ENCODE measurements around the gene SEMA6A. TPM values are rescaled to one million over a fixed set of nuclear protein-coding genes. Genes with fewer than 3 reads are reported as not detected.

SEMA6A gene
- total RNA-seq, 2 experiments from 2014 or later = not detected

GRCh38 chr5:116544531-116545241 lies 29.9 kb downstream of the SEMA6A start:
- CTCF ChIA-PET = no interaction called here

GRCh38 chr5:116543501-116543900 lies 31.1 kb downstream of the SEMA6A start:
- H3K9me3 Mint-ChIP-seq = peaks cover 10% of the 10 kb centered on the region

More at GRCh38 chr5:116544531-116545241, 29.9 kb downstream of the SEMA6A start:
- Mint-ChIP-seq H3K9me3 (peaks cover 10% of the 10 kb centered on the region), H3K36me3 (ENCODE audit: low read depth) (no peaks in the 10 kb centered on the region), H3K27ac (no peak overlapping the region), H3K27me3 (peaks cover 2% of the 10 kb centered on the region), H3K4me3 (no peak overlapping the region), H3K4me1 (ENCODE audit: low read depth) (no peaks in the 10 kb centered on the region)
- no peak for ATAC-seq
- POLR2A ChIA-PET = no interaction called here
- DNase-seq = no peak
- no peak for TF ChIP-seq CTCF (IDR thresholded peaks at IDR 0.05)
- intact Hi-C loops (cut with micrococcal nuclease) = no loop called here

GRCh38 chr5:116542619-116543018 lies 32.0 kb downstream of the SEMA6A start:
- no peak for DNase-seq
- ATAC-seq = no peak
- H3K27ac Mint-ChIP-seq = no peak overlapping the region
- H3K4me3 Mint-ChIP-seq = no peak overlapping the region
- ChIA-PET CTCF (no interaction called here), POLR2A (no interaction called here)
- TF ChIP-seq CTCF (IDR thresholded peaks at IDR 0.05) = no peak
- peaks cover 10% of the 10 kb centered on the region for H3K9me3 Mint-ChIP-seq
- H3K4me1 Mint-ChIP-seq (ENCODE audit: low read depth) = no peaks in the 10 kb centered on the region
- H3K27me3 Mint-ChIP-seq = peaks cover 2% of the 10 kb centered on the region
- no peaks in the 10 kb centered on the region for H3K36me3 Mint-ChIP-seq (ENCODE audit: low read depth)
- intact Hi-C loops (cut with micrococcal nuclease) = no loop called here

More at GRCh38 chr5:116543501-116543900, 31.1 kb downstream of the SEMA6A start:
- CTCF ChIA-PET = no interaction called here
- no peak overlapping the region for H3K27ac Mint-ChIP-seq
- peaks cover 2% of the 10 kb centered on the region for H3K27me3 Mint-ChIP-seq
- DNase-seq (no peak), ATAC-seq (no peak)
- POLR2A ChIA-PET = no interaction called here
- H3K4me1 Mint-ChIP-seq (ENCODE audit: low read depth) = no peaks in the 10 kb centered on the region
- intact Hi-C loops (cut with micrococcal nuclease) = no loop called here
- no peak for TF ChIP-seq CTCF (IDR thresholded peaks at IDR 0.05)
- no peak overlapping the region for H3K4me3 Mint-ChIP-seq
- no peaks in the 10 kb centered on the region for H3K36me3 Mint-ChIP-seq (ENCODE audit: low read depth)

- Mint-ChIP-seq H3K4me1 (ENCODE audit: low read depth) (no peaks in the 10 kb centered on the region), H3K36me3 (ENCODE audit: low read depth) (no peaks in the 10 kb centered on the region), H3K27ac (no peak overlapping the region), H3K27me3 (peaks cover 2% of the 10 kb centered on the region), H3K9me3 (peaks cover 2% of the 10 kb centered on the region), H3K4me3 (no peak overlapping the region)
- no peak for DNase-seq
- ChIA-PET POLR2A (interaction anchor here (0.7 kb wide), 1 partner anchor 156 kb away, joined by 3 read pairs; no protein-coding TSS in a partner anchor), CTCF (interaction anchor here (0.6 kb wide), 1 partner anchor 12 kb away, joined by 3 read pairs; no protein-coding TSS in a partner anchor)
- ATAC-seq = no peak
- TF ChIP-seq CTCF (IDR thresholded peaks at IDR 0.05) = no peak
- intact Hi-C loops (cut with micrococcal nuclease) = no loop called here
Observed at GRCh38 chr5:116539222-116539621, 35.4 kb downstream of the SEMA6A start.

- no peak for ATAC-seq
- Mint-ChIP-seq H3K27ac (no peak overlapping the region), H3K27me3 (peaks cover 2% of the 10 kb centered on the region), H3K9me3 (no peaks in the 10 kb centered on the region), H3K4me1 (ENCODE audit: low read depth) (no peaks in the 10 kb centered on the region), H3K4me3 (no peak overlapping the region), H3K36me3 (ENCODE audit: low read depth) (no peaks in the 10 kb centered on the region)
- intact Hi-C loops (cut with micrococcal nuclease) = no loop called here
- no peak for DNase-seq
- POLR2A ChIA-PET = no interaction called here
- TF ChIP-seq CTCF (IDR thresholded peaks at IDR 0.05) = no peak
- CTCF ChIA-PET = no interaction called here
Observed at GRCh38 chr5:116536316-116537083, 38.1 kb downstream of the SEMA6A start.
